Measurements from ENCODE around the gene XYLB.

XYLB gene

DNA sequence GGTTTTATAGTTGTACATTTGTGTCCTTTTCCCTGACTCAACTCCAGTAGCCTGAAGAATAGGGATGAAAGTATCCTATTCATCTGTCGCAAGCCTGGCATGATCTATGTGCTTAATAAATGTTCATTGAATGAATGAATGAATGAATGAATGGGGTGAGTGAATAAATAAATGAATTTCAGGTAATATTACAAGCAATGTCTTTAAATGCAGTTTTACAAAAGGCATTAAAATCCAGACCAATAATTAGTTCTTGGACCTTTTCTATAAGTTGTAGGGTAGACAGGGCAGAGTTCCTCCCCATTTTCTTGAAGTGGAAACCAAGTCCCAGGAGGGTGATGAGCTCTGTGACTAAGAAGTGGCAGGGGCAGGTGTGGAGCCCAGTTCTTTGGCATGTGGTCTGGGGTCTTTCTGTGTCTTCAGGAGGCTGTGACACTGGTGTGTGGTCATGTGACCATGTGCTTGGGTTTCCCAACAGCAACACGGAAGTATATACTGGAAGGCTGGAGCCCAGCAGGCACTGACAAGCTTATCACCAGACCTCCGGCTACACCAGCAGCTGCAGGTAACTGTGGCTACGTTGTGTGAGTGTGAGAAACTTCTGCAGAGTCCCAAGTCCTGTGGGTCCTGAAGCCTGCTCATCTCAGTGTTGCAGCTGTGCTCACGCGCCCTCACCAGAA lies 18.3 kb downstream of the XYLB start:
- no peak for DNase-seq (ENCODE audit: low spot score)

DNA sequence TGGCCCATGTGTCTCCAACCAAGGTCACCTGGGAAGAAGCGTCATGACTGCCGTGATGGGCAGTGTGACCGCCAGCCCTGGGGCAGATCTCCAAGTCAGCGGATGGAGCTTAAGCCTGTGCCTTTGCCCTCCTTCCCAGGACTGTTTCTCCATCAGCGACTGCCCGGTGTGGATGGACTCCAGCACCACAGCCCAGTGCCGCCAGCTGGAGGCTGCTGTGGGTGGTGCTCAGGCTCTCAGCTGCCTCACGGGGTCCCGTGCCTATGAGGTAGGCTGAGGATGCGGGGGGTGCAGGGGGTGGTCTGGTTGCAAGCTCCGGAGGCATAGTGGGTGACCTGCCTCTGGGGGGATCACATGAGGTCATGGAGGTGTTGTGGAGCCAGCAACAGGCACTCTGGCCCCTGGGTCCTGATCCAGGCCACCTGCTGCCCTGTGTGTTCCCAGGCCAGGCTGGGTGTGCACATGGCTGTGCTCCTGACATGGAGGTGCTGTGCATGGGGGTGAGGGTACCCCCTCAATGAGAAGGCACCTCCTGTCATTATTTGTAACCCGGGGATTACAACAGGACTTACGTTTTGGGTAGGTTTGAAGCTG lies 19.0 kb downstream of the XYLB start:
- DNase-seq (ENCODE audit: low spot score): no peak

DNA sequence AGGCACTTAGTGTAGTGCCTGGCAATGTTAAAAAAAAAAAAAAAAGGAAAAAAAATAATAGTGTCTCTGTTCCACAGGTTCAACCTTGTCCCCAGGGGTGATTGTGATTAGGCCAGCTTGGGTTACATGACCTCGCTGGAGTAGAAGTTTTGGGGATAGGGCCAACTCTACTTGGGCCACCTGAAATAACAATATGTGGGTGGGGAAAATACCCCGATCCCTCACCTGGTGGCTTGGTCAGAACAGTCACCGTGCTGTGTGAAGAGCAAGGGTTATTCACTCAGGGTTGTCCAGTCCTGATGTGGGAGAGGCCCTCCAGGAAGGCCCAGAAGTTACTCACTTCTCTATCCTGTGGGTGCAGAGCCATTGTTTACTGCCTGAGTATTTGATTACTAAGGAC lies 19.5 kb downstream of the XYLB start:
- no peak for DNase-seq (ENCODE audit: low spot score)

DNA sequence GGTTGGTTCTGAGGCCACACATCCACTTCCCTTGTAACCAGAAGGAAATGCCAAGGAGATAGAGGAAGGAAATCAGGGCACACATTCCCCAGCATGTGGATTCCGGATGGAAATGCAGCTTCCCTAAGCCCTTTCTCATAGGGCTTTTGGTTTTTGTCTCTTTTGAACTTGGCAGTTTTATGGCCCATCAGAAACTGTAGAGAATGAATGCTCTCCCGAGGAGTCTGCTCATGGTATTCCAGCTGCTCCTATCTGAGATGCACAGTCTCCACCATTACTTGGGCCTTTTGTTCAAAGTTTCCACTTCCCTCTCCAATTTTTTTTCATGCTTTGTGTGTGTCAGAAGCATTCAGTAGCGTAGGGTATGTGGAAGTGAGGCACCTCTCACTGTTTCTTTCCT lies 21.2 kb downstream of the XYLB start:
- no peak for DNase-seq (ENCODE audit: low spot score)

DNA sequence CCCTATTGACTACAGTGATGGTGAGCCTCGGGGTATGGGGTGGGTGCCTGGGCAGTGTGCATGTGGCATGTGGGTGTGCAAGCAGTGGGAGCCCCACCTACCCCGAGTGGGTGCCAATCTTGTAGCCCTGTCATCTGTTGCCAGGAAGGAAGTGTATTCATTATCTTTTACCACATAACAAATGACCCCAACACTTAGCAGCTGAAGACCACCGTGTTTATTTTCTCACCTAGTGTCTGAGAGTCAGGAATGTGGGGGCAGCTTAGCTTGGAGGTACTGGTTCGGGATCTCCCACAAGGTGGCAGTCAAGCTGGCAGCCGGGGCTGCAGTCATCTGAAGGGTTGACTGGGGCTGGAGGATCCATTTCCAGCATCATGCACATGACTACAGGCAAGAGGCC lies 21.7 kb downstream of the XYLB start:
- no peak for DNase-seq (ENCODE audit: low spot score)

- DNase-seq (ENCODE audit: low spot score): no peak
These were observed 22.6 kb downstream of the XYLB start for GRCh38 chr3:38369186-38369585.

DNA sequence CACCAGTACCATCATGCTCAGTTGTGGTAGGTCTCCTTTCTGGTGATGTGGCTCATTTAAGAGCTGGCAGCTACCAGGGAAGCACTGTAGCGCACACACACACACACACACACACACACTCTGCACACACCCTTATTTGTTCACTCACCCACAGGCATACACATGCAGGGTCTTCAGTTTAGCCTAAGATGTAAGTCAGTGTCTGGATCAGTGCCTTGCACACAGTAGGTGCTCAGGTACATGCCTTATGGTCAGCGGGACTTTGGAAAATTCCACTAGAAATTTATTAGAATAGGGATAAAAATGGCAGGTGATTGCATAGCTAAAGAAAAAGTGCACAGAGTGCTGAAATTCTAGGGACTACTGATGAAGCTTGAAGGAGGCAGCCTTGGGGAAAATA lies 23.6 kb downstream of the XYLB start:
- DNase-seq (ENCODE audit: low spot score): no peak

DNA sequence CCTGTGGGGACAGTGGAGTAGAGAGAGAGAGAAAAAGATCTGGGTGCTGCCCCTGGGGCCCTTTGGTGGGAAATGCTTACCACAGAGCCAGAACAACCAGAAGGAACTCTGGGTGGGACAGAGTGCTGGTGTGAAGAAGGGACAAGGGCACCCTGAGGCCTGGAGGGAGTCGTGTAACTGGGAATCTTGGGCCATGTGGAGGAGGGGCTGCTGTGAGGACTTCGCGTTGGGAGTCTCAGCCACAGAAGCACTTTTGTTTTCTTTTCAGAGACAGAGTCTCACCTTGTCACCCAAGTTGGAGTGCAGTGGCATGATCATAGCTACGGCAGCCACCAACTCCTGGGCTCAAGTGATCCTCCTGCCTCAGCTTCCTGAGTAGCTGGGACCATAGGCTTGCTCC lies 24.3 kb downstream of the XYLB start:
- DNase-seq (ENCODE audit: low spot score): no peak

DNA sequence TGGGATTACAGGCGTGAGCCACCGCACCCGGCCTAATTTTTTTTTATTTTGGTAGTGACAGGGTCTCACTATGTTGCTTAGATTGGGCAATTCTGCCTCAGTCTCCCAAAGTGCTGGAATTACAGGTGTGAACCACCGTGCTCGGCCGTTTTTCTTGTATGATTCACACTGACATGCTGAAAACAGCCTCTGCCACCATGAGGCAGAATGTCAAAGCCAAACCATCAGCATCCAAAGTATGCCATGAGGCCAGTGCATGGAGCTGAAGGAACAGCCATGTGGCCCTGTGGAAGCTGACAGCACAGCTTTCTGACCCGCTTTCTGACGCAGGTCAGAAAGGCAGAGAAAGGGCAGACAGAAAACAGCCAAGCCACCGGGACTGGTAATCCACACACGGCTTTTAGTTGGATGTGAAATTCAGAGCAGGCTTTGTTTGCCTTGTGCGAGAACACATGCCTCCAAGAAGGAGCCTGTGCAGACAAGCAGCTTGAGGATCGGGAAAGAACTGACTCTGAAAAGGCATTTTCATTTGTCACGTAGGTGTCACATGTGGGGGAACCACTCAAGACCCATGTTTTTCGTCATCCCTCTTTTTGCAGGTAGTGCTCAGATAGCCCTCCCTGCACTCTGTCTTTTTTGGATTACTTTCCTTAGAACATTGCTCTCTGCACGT lies 25.1 kb downstream of the XYLB start:
- no peak for DNase-seq (ENCODE audit: low spot score)

- no peak for DNase-seq (ENCODE audit: low spot score)
These were observed 25.6 kb downstream of the XYLB start for GRCh38 chr3:38372214-38372601.

DNA sequence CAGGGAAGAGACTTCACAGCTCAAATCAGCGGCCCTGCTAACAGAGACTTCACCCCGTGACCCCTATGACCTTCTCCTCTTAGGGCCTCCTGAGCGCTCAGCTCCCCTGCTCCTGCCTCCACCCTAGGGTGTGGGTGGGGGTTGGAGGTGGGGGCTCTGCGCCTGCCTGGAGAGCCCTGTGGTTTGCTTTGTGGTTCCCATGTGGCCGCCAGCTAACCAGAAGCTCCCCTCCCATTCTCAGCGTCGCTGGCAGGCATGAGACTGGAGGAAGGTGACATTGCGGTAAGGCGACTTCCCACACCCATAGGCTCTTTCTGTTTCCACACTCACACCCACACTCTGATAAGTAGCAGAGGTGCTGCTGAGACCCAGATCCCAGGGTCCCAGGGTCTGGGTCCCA lies 27.6 kb downstream of the XYLB start:
- no peak for DNase-seq (ENCODE audit: low spot score)

- no peak for DNase-seq (ENCODE audit: low spot score)
These were observed 28.5 kb downstream of the XYLB start for GRCh38 chr3:38375072-38375471.

DNA sequence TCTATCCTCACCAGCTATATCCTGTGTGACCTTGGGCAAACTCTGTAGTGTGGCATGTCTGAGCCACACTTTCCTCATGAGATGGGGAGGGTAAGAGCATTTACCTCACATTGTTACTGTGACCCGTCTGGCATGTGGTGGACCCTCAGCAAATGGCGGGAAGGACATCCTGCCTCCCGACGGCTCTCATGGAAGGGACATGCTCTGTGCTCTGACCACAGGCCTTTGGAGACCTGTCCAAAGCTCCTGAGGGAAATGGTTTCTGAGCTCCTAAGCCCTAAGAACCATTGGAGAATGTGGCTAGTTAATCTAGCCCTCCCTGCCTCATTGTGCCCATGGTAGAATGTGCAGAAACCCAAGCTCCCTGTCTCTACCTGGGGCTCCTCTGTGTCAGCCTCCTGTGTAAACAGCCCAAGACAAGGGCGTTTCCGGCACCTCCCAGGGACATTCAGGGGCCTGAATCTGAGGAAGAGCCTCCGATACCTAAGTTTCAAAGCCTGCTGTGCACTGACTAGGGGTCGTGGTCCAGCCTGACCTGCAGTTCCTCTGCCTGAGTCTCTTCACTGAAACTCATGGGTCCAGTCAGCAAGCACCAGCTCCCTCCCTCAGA lies 29.0 kb downstream of the XYLB start:
- no peak for DNase-seq (ENCODE audit: low spot score)

DNA sequence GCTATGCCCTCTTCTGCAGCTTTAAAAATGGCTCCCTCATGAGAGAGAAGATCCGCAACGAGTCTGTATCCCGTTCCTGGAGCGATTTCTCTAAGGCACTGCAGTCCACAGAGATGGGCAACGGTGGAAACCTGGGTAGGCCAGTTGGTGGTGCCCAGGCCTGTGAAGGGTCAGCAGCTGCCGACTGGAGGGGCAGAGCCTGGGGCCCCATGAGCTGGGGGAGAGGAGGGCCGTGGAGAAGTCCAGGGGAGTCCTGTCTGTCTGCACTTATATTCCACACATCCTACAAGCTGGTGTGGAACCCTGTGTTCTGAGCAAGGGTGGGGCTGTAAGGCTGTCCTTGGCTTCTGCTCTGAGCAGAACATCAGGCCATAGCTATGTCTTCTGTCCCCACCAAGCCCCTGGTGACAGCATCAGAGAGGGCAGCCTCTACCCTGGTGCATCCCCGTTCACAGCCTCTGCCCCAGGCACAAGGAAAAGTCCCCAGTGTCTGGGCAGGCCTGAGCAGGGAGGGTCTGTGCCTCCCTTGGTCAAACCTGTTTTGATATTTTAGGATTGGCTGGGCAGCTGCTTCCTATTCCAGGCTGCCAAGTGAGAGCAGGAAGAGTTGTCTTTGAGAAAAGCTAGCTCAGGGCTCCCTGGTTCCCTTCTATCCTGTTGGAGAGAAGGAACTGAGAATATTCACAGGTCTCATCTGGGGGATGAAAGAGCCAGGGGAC lies 29.7 kb downstream of the XYLB start:
- DNase-seq (ENCODE audit: low spot score): no peak

DNA sequence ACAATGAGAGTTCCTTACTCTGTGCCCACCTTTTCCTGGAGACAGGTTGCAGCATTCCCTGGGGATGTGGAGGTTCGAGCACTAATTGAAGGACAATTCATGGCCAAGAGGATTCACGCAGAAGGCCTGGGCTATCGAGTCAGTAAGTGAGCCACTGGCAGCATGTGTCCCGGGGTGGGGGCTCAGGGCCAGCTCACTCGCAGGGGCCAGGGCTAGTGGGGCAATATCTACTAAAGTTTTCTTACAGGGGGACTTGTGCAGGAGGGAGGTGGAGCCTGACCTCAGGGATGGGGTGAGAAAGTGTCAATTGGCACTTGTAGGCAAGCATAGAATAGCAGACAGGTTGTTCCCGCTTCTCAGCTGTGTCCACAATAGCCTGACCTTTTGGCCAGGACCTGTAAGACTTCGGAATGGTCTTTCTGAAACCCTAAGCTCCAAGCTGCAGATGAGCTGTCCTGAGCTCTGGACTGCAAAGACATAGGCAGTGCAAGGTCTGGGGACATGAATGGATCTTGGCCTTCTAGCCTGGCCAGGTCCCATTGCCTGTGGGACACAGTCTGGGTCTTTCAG lies 32.7 kb downstream of the XYLB start:
- no peak for DNase-seq (ENCODE audit: low spot score)

- peak; percentile 62 for DNase-seq (ENCODE audit: low spot score)
These were observed 36.0 kb downstream of the XYLB start for GRCh38 chr3:38382506-38383080.

GRCh38 chr3:38383156-38383875 lies 36.7 kb downstream of the XYLB start:
- no peak for DNase-seq (ENCODE audit: low spot score)

DNA sequence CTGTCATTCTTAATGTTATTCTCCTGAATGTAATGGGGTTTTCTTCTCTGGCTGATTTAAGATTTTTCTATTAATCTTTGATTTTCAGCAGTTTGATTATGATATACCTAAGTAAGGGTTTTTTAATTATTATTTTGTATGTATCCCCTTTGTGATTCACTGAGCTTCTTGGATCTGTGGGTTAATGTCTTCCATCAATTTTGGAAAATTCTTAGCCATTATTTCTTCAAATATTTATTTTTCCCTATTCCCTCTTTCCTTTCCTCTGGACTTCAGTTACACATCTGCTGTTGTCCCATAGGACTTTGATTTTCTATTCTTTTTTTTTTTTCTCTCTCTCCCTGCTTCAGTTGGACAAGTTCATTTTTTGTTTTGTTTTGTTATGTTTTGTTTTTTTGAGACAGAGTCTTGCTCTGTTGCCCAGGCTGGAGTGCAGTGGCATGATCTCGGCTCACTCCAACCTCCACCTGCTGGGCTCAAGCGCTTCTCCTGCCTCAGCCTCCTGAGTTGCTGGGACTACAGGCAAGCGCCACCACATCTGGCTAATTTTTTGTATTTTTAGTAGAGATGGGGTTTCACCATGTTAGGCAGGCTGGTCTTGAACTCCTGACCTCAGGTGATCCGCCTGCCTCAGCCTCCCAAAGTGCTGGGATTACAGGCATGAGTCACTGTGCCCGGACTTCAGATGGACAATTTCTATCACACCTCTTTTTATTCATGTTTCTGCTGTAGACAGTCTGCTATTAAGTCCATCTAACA lies 40.6 kb downstream of the XYLB start:
- no peak for DNase-seq (ENCODE audit: low spot score)

DNA sequence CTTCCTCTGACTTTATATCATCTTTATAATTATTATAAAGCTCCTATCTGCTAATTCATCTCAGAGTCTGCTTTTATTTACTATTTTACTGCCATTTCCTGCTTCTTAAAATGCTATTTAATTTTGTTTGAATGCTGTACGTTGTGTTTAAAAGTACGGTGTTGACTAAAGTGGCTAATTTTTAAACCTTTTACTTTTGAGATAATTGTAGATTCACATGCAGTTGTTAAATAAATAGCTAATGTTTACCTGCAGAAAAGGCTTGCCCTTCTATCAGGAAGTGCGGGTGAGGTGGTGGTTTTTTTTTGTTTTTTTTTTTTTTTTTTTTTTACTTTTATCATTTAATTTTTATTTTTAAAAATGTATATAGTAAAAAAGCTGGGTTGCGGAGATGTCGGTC lies 41.3 kb downstream of the XYLB start:
- DNase-seq (ENCODE audit: low spot score): no peak

GRCh38 chr3:38392604-38393163 lies 46.1 kb downstream of the XYLB start:
- no peak for DNase-seq (ENCODE audit: low spot score)

Data from D341Med (cell line).